Measurements from ENCODE around the gene LTV1. TPM values are rescaled to one million over a fixed set of nuclear protein-coding genes. Genes with fewer than 3 reads are reported as not detected.
"Not testable (repeated sequence)": the region's sequence is repeated elsewhere in the genome, so short reads cannot be mapped to it uniquely, and the experiment has no call there.

The LTV1 gene, protein sequence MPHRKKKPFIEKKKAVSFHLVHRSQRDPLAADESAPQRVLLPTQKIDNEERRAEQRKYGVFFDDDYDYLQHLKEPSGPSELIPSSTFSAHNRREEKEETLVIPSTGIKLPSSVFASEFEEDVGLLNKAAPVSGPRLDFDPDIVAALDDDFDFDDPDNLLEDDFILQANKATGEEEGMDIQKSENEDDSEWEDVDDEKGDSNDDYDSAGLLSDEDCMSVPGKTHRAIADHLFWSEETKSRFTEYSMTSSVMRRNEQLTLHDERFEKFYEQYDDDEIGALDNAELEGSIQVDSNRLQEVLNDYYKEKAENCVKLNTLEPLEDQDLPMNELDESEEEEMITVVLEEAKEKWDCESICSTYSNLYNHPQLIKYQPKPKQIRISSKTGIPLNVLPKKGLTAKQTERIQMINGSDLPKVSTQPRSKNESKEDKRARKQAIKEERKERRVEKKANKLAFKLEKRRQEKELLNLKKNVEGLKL
- total RNA-seq (2021; ENCODE audit: unreplicated experiment) (46.8 TPM), Bru-seq, nascent RNA (percentile 97 among the genes with signal in this experiment), BruChase-seq, experiment 1, labeled RNA remaining after a 2-hour chase (percentile 93 among the genes with signal in this experiment), BruChase-seq, experiment 2, labeled RNA remaining after a 6-hour chase (percentile 91 among the genes with signal in this experiment)
- polyA plus RNA-seq (2012; ENCODE audit: insufficient read length): 35.2 TPM
- long read RNA-seq, transcript LTV1-201 (11 exons, 1,847 nt): major isoform, 100 of 150 reads
- long read RNA-seq, partial matches to known transcripts: 42 of 150 reads
- long read RNA-seq, other reads (novel, unspliced or antisense): 8 of 150 reads

- no peaks in the 10 kb centered on the region for H3K27me3 ChIP-seq (ENCODE audit: control insufficient read depth, insufficient read depth, low read length)
- in situ Hi-C loops (cut with HindIII; ENCODE audit: low pct_unique_long_range_greater_than_20kb, low sequenced_read_pairs) (no loop called here), intact Hi-C loops (cut with micrococcal nuclease; ENCODE audit: unreplicated experiment) (loop anchor here (5.0 kb wide), 1 partner anchor 166 kb away; the partner anchor contains the start of gene PHACTR2)
- peak; percentile 92; the same call in 1 of the 2 replicates for TF ChIP-seq SIN3A (IDR thresholded peaks at IDR 0.05; ENCODE audit: borderline replicate concordance, insufficient read depth, low read depth, low read length)
- no peak for TF ChIP-seq CTCF (IDR thresholded peaks at IDR 0.05)
- TF ChIP-seq POLR2AphosphoS5 (IDR thresholded peaks at IDR 0.05; ENCODE audit: low read depth, low read length): peak; percentile 91
- TF ChIP-seq REST (IDR thresholded peaks at IDR 0.05; ENCODE audit: insufficient read depth in 1 of 2, low read depth in 2 of 2, low read length in 1 of 2): no peak
- TF ChIP-seq TCF7L2 (IDR thresholded peaks at IDR 0.05; ENCODE audit: low read depth, low read length): peak; percentile 73
- CTCF ChIA-PET: interaction anchor here (1.6 kb wide), 1 partner anchor 268 kb away, joined by 7 read pairs; no protein-coding TSS in a partner anchor
- no TSS peak for BruUV-seq (replicated peaks)
- peak within 1 kb of the TSS; percentile 96 for H3K27ac ChIP-seq (ENCODE audit: low read length)
- peak within 1 kb of the TSS; percentile 89 for H3K4me3 ChIP-seq (ENCODE audit: low read depth in 2 of 2, low read length in 2 of 2)
- ATAC-seq: peak; percentile 100
- POLR2A ChIA-PET: interaction anchor here (0.6 kb wide), 1 partner anchor 163 kb away, joined by 3 read pairs; no protein-coding TSS in a partner anchor
- no peaks in the 10 kb centered on the region for H3K9me3 ChIP-seq (ENCODE audit: control insufficient read depth, insufficient read depth, low read depth, low read length)
- H3K4me1 ChIP-seq (ENCODE audit: control insufficient read depth, insufficient read depth, low read length): 0 out of 2 replicates have a peak, but pooled peaks cover 6% of the 10 kb centered on the region
- peak; percentile 72 for DNase-seq (ENCODE audit: low read depth, low spot score)
- H3K36me3 ChIP-seq (ENCODE audit: control insufficient read depth, insufficient read depth, low read length): peaks cover 34% of the 10 kb centered on the region
Measured at GRCh38 chr6:143842902-143843676, at the start of gene LTV1. TSS of gene LTV1 (plus strand) at chr6:143843338. CDS start at chr6:143843478, 140 bp downstream.

GRCh38 chr6:143796551-143796950 is 46.6 kb upstream of the LTV1 start:
- H3K4me3 ChIP-seq (ENCODE audit: low read depth in 2 of 2, low read length in 2 of 2); H3K4me1 ChIP-seq (ENCODE audit: control insufficient read depth, insufficient read depth, low read length); H3K36me3 ChIP-seq (ENCODE audit: control insufficient read depth, insufficient read depth, low read length); BruUV-seq (replicated peaks); DNase-seq (ENCODE audit: low read depth, low spot score); H3K9me3 ChIP-seq (ENCODE audit: control insufficient read depth, insufficient read depth, low read depth, low read length); CTCF ChIA-PET; H3K27me3 ChIP-seq (ENCODE audit: control insufficient read depth, insufficient read depth, low read length); intact Hi-C loops (cut with micrococcal nuclease; ENCODE audit: unreplicated experiment); POLR2A ChIA-PET; in situ Hi-C loops (cut with HindIII; ENCODE audit: low pct_unique_long_range_greater_than_20kb, low sequenced_read_pairs); H3K27ac ChIP-seq (ENCODE audit: low read length); ATAC-seq: not testable (repeated sequence)

DNA sequence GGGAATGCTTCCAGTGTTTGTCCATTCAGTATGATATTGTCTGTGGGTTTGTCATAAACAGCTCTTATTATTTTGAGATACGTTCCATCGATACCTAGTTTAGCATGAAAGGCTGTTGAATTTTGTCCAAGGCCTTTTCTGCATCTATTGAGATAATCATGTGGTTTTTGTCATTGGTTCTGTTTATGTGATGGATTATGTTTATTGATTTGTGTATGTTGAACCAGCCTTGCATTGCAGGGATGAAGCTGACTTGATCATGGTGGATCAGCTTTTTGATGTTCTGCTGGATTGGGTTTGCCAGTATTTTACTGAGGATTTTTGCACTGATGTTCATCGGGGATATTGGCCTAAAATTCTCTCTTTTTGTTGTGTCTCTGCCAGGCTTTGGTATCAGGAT is 44.7 kb upstream of the LTV1 start:
- POLR2A ChIA-PET: interaction anchor here (0.6 kb wide), 1 partner anchor 140 kb away, joined by 6 read pairs; no protein-coding TSS in a partner anchor
- BruUV-seq (replicated peaks): not testable (repeated sequence)

More for the DNA sequence above, 44.7 kb upstream of the LTV1 start:
- H3K27me3 ChIP-seq (ENCODE audit: control insufficient read depth, insufficient read depth, low read length); H3K36me3 ChIP-seq (ENCODE audit: control insufficient read depth, insufficient read depth, low read length); H3K9me3 ChIP-seq (ENCODE audit: control insufficient read depth, insufficient read depth, low read depth, low read length); intact Hi-C loops (cut with micrococcal nuclease; ENCODE audit: unreplicated experiment); DNase-seq (ENCODE audit: low read depth, low spot score); H3K27ac ChIP-seq (ENCODE audit: low read length); ATAC-seq; H3K4me1 ChIP-seq (ENCODE audit: control insufficient read depth, insufficient read depth, low read length); in situ Hi-C loops (cut with HindIII; ENCODE audit: low pct_unique_long_range_greater_than_20kb, low sequenced_read_pairs); H3K4me3 ChIP-seq (ENCODE audit: low read depth in 2 of 2, low read length in 2 of 2); CTCF ChIA-PET: not testable (repeated sequence)
